ENCODE data around the gene TNFRSF12A.

TNFRSF12A gene

GRCh38 chr16:2980227-2981176, 39.7 kb upstream of the TNFRSF12A start, which contains the start of gene PKMYT1:
Gene PKMYT1 (minus strand): TSS chr16:2980446. CDS start chr16:2979657, 789 bp downstream.
- peak; percentile 53 for DNase-seq (ENCODE audit: low read depth)
- peak within 1 kb of the TSS; percentile 87 for H3K4me3 ChIP-seq (ENCODE audit: low read depth, low read length)
- no peak for TF ChIP-seq CTCF (IDR thresholded peaks at IDR 0.05; ENCODE audit: low read depth, low read length, missing control alignments)

DNA sequence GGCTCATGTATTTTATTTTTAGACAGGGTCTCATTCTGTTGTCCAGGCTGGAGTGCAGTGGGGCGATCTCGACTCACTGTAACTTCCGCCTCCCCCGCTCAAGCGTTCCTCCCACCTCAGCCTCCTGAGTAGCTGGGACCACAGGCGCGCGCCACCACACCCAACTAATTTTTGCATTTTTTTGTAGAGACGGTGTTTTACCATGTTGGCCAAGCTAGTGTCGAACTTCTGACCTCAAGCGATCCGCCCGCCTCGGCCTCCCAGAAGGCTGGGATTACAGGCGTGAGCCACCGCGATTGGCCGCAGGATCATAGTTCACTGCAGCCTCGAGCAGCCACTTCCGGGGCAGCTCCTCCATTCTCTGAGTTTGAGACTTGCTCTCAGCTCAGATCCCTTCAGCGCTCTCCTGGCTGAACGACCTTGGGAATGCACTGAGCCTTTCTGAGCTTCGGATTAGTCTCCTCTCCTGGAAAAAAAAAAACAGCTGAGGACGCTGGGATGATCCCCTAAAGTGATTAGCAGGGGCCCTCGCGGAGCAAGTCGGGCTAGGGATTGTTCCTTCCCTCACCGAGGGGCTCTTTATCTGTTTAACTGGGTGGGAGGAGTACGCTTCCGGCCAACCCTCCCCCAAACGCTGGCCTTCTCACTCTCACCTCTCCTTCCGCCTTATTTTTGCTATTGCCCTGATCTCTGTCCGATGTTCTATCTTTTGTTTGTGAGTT, 38.8 kb upstream of the TNFRSF12A start:
- no peak for TF ChIP-seq CTCF (IDR thresholded peaks at IDR 0.05; ENCODE audit: low read depth, low read length, missing control alignments)
- no peak for DNase-seq (ENCODE audit: low read depth)
- peak overlapping the region; percentile 87; the same call in 1 of the 2 replicates for H3K4me3 ChIP-seq (ENCODE audit: low read depth, low read length)

DNA sequence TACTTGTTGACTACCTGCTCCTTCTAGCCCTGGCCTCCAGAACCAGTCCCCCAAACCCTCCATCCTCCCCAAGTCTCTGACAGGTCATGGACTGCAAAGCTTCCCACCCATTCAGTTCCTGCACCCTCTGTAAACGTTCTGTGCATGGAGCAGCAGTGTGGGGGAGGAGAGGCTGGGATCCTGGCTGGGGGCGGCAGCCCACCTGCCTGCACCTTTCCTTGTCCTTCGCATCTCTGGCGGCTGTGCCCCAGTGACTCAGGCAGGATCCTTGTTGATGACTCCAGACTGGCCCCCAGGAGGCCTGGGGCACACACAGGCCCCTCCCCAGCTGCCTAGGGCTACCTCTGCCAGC, 38.3 kb upstream of the TNFRSF12A start:
- no peak for TF ChIP-seq CTCF (IDR thresholded peaks at IDR 0.05; ENCODE audit: low read depth, low read length, missing control alignments)
- DNase-seq (ENCODE audit: low read depth), result no peak
- no peak overlapping the region for H3K4me3 ChIP-seq (ENCODE audit: low read depth, low read length)

- no peak overlapping the region for H3K4me3 ChIP-seq (ENCODE audit: low read depth, low read length)
- TF ChIP-seq CTCF (IDR thresholded peaks at IDR 0.05; ENCODE audit: low read depth, low read length, missing control alignments), result no peak
- DNase-seq (ENCODE audit: low read depth), result no peak
These were observed 37.8 kb upstream of the TNFRSF12A start for GRCh38 chr16:2982402-2982801.

DNA sequence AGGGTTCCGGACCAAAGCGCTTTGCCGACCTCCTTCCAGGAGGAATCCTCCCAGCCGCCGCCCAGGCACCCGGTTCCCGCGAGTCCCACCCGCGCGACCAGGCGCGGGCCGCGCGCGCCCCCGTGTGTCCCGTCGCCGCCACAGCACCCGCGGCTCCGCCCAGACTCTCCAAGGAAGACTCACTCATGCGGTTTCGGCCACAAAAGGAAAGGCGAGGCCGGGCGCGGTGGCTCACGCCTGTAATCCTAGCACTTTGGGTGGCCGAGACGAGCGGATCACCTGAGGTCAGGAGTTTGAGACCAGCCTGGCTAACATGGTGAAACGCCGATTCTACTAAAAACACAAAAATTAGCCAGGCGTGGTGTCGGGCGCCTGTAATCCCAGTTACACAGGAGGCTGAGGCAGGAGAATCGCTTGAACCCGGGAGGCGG, 36.4 kb upstream of the TNFRSF12A start:
- no peak for DNase-seq (ENCODE audit: low read depth)
- peak; percentile 83 for TF ChIP-seq CTCF (IDR thresholded peaks at IDR 0.05; ENCODE audit: low read depth, low read length, missing control alignments)
- H3K4me3 ChIP-seq (ENCODE audit: low read depth, low read length), result peak overlapping the region; percentile 38

- no peak overlapping the region for H3K4me3 ChIP-seq (ENCODE audit: low read depth, low read length)
- no peak for TF ChIP-seq CTCF (IDR thresholded peaks at IDR 0.05; ENCODE audit: low read depth, low read length, missing control alignments)
- DNase-seq (ENCODE audit: low read depth), result no peak
These were observed 34.7 kb upstream of the TNFRSF12A start for GRCh38 chr16:2985462-2985861.

Data from GM12864 (cell line).